DND-41 (cell line): Measurements from ENCODE around the gene NPFF.

Experiments
- ATAC-seq: fragments of 200-7000 bp; cut with Tn5 transposase; 3 replicates; pipeline ENCODE4 v1.9.1; 2021; ENCODE audit warnings: low read depth; ENCODE audit not compliant: insufficient read depth
- DNase-seq: peaks from one replicate; pipeline ENCODE4 v3.0.0-alpha.2; 2020
- H2AFZ ChIP-seq: 2 replicates; pipeline ENCODE4 v1.6.0; 2012; ENCODE audit warnings: low read depth, low read length
- H3K27ac ChIP-seq: 2 replicates; pipeline ENCODE4 v1.5.1; 2012; ENCODE audit warnings: low read length, inconsistent platforms
- H3K27me3 ChIP-seq: fragments of 200-600 bp; sonication (generic); 2 replicates; pipeline ENCODE4 v1.6.0; 2012; ENCODE audit warnings: low read length, mild to moderate bottlenecking, inconsistent platforms; ENCODE audit not compliant: insufficient read depth, poor library complexity
- H3K36me3 ChIP-seq: 2 replicates; pipeline ENCODE4 v1.5.1; 2012; ENCODE audit warnings: low read length, inconsistent platforms; ENCODE audit not compliant: insufficient read depth
- H3K4me1 ChIP-seq: 2 replicates; pipeline ENCODE4 v1.5.1; 2012; ENCODE audit warnings: mild to moderate bottlenecking, low read length; ENCODE audit not compliant: insufficient read depth
- H3K4me2 ChIP-seq: 2 replicates; pipeline ENCODE4 v1.6.0; 2012; ENCODE audit warnings: mild to moderate bottlenecking, moderate library complexity, low read length, inconsistent platforms; ENCODE audit not compliant: insufficient read depth
- H3K4me3 ChIP-seq, 2 experiments: fragments of 200-600 bp in 1 of 2; shearing (Covaris generic) in 1 of 2; 2 replicates each; pipeline ENCODE4 v1.5.1; 2012 to 2016; ENCODE audit warnings: inconsistent platforms in 2 of 2, low read length in 2 of 2, mild to moderate bottlenecking in 2 of 2, low read depth in 1 of 2, moderate library complexity in 1 of 2
- H3K79me2 ChIP-seq: 2 replicates; pipeline ENCODE4 v1.6.0; 2012; ENCODE audit warnings: low read length, inconsistent platforms; ENCODE audit not compliant: insufficient read depth
- H3K9ac ChIP-seq: 2 replicates; pipeline ENCODE4 v1.6.0; 2012; ENCODE audit warnings: low read depth, mild to moderate bottlenecking, inconsistent platforms, low read length, moderate library complexity
- H3K9me3 ChIP-seq: 2 replicates; pipeline ENCODE4 v1.5.1; 2012; ENCODE audit warnings: low read length, moderate library complexity, mild to moderate bottlenecking, inconsistent platforms; ENCODE audit not compliant: insufficient read depth, severe bottlenecking
- H4K20me1 ChIP-seq: 2 replicates; pipeline ENCODE4 v1.6.0; 2012; ENCODE audit warnings: low read length; ENCODE audit not compliant: insufficient read depth
- EZH2 ChIP-seq: IDR thresholded peaks from 3 replicates; pipeline ENCODE4 v1.6.1; 2012; ENCODE audit warnings: borderline replicate concordance, low read depth, mild to moderate bottlenecking, moderate library complexity, low read length, inconsistent platforms; ENCODE audit not compliant: severe bottlenecking
- TF ChIP-seq, protein P1 (sequence below): IDR thresholded peaks from 2 replicates; pipeline ENCODE4 v1.5.1; 2012; ENCODE audit warnings: borderline replicate concordance, low read length, moderate library complexity, mild to moderate bottlenecking; ENCODE audit not compliant: poor library complexity, severe bottlenecking; ENCODE audit errors: extremely low read depth

Gene NPFF

DNA sequence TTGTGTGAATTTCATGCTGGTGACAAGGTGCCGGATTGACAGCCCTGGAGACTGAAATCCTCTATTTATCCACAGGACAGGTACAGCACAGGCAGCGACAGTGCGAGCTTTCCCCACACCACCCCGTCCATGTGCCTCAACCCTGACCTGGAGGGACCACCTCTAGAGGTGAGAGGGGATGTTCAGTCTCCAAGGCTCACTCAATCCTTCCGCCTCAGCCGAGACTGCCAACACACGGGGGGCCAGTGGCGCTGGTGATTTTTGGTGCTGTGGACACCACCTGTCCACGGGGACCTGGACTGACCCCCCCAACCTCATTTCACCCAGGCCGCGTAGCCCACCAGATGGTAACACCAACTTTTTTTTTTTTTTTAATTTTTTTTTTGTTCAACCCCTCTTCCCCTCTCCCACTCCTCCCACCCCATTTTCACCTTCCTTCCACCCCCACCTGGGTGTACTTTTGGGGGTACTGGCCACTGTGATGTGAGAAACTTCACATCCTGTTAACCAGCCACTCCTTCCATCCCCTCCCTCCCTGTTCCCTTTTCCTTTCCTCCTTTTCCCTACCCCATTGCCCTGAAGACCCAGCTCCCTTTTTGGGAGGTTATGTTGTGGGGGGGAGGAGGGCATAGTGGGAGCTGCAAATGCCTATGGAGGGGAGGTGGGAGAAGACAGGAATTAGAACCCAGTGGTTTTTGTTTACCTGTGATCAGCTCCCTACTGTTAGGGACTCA, 42.4 kb downstream of the NPFF start:
- H2AFZ ChIP-seq = no peak overlapping the region
- peaks cover 91% of the 10 kb centered on the region for H3K79me2 ChIP-seq
- H3K27me3 ChIP-seq = no peaks in the 10 kb centered on the region
- DNase-seq = no peak
- no peak overlapping the region for H3K9ac ChIP-seq
- H3K4me3 ChIP-seq = no peak overlapping the region
- no peak for TF ChIP-seq EZH2
- TF ChIP-seq, protein P1, sequence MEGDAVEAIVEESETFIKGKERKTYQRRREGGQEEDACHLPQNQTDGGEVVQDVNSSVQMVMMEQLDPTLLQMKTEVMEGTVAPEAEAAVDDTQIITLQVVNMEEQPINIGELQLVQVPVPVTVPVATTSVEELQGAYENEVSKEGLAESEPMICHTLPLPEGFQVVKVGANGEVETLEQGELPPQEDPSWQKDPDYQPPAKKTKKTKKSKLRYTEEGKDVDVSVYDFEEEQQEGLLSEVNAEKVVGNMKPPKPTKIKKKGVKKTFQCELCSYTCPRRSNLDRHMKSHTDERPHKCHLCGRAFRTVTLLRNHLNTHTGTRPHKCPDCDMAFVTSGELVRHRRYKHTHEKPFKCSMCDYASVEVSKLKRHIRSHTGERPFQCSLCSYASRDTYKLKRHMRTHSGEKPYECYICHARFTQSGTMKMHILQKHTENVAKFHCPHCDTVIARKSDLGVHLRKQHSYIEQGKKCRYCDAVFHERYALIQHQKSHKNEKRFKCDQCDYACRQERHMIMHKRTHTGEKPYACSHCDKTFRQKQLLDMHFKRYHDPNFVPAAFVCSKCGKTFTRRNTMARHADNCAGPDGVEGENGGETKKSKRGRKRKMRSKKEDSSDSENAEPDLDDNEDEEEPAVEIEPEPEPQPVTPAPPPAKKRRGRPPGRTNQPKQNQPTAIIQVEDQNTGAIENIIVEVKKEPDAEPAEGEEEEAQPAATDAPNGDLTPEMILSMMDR = no peak
- peaks cover 100% of the 10 kb centered on the region for H3K36me3 ChIP-seq
- H3K4me1 ChIP-seq = peaks cover 8% of the 10 kb centered on the region; the same call in 1 of the 2 replicates
- peaks cover 86% of the 10 kb centered on the region for H4K20me1 ChIP-seq
- H3K4me2 ChIP-seq = no peak overlapping the region
- no peak overlapping the region for H3K27ac ChIP-seq
- no peaks in the 10 kb centered on the region for H3K9me3 ChIP-seq
- no peak for ATAC-seq

GRCh38 chr12:53463802-53464560, 43.3 kb downstream of the NPFF start:
- Histone ChIP-seq H3K4me2 (no peak overlapping the region), H4K20me1 (peaks cover 91% of the 10 kb centered on the region), H2AFZ (no peak overlapping the region), H3K9me3 (no peaks in the 10 kb centered on the region), H3K4me1 (peaks cover 8% of the 10 kb centered on the region; the same call in 1 of the 2 replicates), H3K4me3 (no peak overlapping the region), H3K27ac (no peak overlapping the region), H3K36me3 (peaks cover 100% of the 10 kb centered on the region), H3K79me2 (peaks cover 97% of the 10 kb centered on the region), H3K9ac (no peak overlapping the region), H3K27me3 (no peaks in the 10 kb centered on the region)
- no peak for ATAC-seq
- no peak for DNase-seq
- TF ChIP-seq EZH2 = no peak
- TF ChIP-seq, protein P1 = no peak

- DNase-seq (no peak), ATAC-seq (peak; percentile 19; the same call in 2 of the 3 replicates)
- H3K9ac ChIP-seq = no peak overlapping the region
- H3K79me2 ChIP-seq = peaks cover 99% of the 10 kb centered on the region
- no peak overlapping the region for H3K27ac ChIP-seq
- H4K20me1 ChIP-seq = peaks cover 93% of the 10 kb centered on the region
- H2AFZ ChIP-seq = no peak overlapping the region
- peaks cover 100% of the 10 kb centered on the region for H3K36me3 ChIP-seq
- no peak overlapping the region for H3K4me2 ChIP-seq
- H3K4me1 ChIP-seq = peaks cover 8% of the 10 kb centered on the region; the same call in 1 of the 2 replicates
- H3K9me3 ChIP-seq = no peaks in the 10 kb centered on the region
- H3K27me3 ChIP-seq = no peaks in the 10 kb centered on the region
- no peak overlapping the region for H3K4me3 ChIP-seq
- TF ChIP-seq, protein P1 = no peak
- no peak for TF ChIP-seq EZH2
Observed at GRCh38 chr12:53462935-53463334, 44.3 kb downstream of the NPFF start.
